ENCODE measurements around the gene KREMEN1.

The KREMEN1 gene

DNA sequence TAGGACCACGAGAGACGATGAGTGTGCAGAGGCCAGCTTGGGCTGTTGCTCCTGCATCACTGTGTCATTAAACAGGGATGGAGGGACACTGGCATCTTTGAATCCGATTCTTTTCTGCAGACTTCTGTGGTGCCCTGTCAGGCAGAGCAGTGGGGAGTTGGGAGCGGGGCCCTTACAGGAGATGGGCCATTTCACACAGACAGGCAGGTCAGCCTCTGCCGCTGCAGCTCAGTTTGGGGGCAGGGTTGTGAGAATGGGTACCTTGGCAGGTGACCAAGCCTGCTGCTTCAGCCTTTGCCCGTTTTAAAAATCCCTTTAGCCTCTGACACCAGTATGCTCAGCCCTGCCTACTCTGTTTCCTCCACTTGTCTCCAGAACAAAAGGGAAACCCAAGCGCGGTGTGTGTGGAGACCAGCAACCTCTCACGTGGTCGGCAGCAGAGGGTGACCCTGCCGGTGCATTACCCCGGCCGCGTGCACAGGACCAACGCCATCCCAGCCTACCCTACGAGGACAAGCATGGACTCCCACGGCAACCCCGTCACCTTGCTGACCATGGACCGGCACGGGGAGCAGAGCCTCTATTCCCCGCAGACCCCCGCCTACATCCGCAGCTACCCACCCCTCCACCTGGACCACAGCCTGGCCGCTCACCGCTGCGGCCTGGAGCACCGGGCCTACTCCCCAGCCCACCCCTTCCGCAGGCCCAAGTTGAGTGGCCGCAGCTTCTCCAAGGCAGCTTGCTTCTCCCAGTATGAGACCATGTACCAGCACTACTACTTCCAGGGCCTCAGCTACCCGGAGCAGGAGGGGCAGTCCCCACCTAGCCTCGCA lies 23.8 kb upstream of the KREMEN1 start:
- no peak for DNase-seq (ENCODE audit: low spot score)

- DNase-seq (ENCODE audit: low spot score): no peak
Measured at GRCh38 chr22:29049655-29050263, 23.1 kb upstream of the KREMEN1 start.

GRCh38 chr22:29050457-29050856 lies 22.4 kb upstream of the KREMEN1 start:
- no peak for DNase-seq (ENCODE audit: low spot score)

- DNase-seq (ENCODE audit: low spot score): no peak
Measured at GRCh38 chr22:29053048-29053702, 19.7 kb upstream of the KREMEN1 start.

DNA sequence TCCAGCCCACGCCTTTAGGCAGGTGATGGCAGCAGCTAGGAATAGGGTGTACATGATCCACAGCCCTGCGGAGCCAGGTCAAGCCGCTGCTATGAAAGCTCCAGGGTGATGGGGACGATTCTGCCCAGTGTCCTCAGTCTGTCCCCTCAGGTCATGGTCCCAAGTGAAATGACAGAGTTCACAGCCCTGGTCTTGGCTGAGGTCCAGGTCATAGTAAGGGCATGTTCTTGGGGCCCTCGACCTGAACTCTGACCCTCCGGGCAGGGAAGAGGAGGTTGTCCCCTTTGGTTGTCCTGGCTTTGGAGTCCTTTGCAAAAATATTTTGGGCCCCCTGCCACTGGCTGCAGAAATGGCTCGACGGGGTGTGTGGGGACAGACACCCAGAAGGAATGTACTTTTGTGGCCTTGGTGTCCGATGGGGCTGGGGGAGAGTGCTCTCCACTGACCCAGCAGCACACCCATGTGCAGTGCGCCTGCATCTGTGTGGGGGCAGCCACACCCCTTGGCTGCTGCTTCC lies 18.5 kb upstream of the KREMEN1 start:
- no peak for DNase-seq (ENCODE audit: low spot score)

DNA sequence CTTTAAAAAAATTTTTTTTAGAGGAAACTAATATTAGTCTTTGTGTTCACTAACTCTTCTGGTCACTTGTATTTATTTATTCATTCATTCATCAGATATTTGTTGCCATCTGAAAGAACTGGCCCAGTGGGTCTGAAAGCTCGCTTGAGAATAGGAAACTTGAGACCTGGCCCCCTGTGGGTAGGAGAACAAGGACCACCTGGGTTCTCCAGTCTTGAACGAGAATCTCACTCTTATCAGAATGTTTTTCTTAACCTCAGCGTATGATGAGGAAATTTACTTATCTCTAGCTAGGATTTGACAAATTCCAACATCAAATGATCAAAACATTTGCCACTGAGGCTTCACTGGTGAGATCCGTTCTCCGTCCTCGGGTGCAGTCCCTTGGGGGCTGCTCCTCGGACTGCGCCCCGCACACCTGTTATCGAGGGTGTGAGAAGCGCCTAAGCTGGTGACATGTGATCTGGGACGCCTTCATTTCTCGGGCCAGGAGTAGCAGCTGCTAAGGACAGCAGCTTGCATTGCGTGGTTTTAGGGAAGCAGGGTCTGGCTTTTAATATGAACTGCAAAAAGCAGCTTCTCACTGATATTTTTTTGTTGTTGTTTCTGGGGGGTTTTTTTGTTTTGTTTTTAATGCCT lies 17.5 kb upstream of the KREMEN1 start:
- no peak for DNase-seq (ENCODE audit: low spot score)

DNA sequence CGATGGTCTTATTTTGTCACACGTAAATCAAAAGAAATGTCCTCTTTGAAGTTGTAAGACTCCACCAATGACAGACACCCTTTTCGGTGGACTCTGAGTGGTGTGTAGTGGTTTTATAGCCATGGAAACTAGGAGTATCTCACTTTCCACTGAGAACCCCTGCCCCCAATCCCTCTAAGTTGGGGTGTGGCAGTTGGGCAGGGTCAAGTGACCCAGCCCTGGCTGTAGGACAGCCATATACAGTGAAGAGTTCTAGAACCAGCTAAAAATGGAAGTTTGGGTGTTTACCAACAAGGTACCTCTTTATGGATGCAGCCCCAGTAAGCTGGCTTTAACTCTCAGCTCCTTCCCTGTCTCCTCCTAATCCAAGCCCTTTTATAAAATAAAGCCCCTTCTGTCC lies 16.4 kb upstream of the KREMEN1 start:
- no peak for DNase-seq (ENCODE audit: low spot score)

- DNase-seq (ENCODE audit: low spot score): no peak
Measured at GRCh38 chr22:29060251-29060869, 12.5 kb upstream of the KREMEN1 start.

- DNase-seq (ENCODE audit: low spot score): no peak
Measured at GRCh38 chr22:29060931-29061330, 11.9 kb upstream of the KREMEN1 start.

- no peak for DNase-seq (ENCODE audit: low spot score)
Measured at GRCh38 chr22:29061773-29062172, 11.1 kb upstream of the KREMEN1 start, which contains the start of gene C22orf31. Gene C22orf31 (minus strand): TSS chr22:29061831. CDS start chr22:29061792, 39 bp downstream.

GRCh38 chr22:29062286-29062821 lies 10.5 kb upstream of the KREMEN1 start:
- DNase-seq (ENCODE audit: low spot score): no peak

DNA sequence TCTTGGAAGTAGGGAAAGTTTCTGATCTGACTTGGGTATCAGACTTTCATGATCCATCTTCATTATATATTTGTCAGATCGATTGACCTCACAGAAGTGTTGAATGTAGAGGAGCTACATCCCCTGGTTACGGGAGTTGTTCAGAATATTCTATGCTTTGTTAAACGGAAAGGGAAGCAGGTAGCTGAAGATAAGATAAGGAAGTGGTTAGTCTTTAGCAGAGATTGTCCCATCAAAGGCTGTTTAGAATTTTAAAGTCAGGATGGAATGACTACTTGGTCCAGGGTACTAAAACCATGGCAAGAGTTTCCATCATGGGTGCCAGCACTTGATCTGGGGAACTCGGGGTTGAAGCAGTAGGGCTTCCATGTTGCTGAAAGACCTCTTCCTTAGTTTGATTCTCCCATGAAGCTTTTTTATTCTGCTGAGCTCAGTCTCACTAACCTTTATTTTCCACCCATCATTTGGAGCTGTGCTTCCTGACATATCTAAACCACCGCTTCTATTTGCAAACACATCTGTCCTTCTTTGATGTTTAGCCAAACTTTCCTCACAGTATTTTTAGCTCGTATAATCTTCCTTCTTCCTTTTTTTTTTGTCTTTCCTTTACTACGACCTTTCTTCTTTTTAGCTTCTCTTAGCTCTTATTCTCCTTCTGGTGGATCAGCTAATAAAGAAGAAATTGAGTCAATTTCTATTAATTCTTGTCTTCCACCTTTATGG lies 7.2 kb upstream of the KREMEN1 start:
- no peak for DNase-seq (ENCODE audit: low spot score)

GRCh38 chr22:29069463-29069862 lies 3.4 kb upstream of the KREMEN1 start:
- no peak for DNase-seq (ENCODE audit: low spot score)

DNA sequence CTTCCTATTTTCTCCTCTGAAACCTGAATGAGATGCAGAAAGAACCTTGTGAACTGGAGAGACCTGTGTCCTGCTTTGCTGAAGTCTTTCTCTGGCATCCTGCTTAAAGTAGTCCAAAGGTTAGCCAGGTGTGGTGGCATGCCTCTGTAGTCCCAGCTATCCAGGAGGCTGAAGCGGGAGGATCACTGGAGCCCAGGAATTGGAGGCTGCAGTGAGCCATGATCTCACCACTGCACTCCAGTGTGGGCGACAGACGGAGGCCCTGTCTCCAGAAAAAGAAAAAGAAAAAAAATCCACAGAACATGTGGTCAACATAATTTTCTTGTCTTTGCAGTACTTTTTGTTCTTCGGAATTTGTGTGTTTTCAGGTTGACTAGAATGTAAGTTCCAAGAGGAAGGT lies 2.3 kb upstream of the KREMEN1 start:
- no peak for DNase-seq (ENCODE audit: low spot score)

DNA sequence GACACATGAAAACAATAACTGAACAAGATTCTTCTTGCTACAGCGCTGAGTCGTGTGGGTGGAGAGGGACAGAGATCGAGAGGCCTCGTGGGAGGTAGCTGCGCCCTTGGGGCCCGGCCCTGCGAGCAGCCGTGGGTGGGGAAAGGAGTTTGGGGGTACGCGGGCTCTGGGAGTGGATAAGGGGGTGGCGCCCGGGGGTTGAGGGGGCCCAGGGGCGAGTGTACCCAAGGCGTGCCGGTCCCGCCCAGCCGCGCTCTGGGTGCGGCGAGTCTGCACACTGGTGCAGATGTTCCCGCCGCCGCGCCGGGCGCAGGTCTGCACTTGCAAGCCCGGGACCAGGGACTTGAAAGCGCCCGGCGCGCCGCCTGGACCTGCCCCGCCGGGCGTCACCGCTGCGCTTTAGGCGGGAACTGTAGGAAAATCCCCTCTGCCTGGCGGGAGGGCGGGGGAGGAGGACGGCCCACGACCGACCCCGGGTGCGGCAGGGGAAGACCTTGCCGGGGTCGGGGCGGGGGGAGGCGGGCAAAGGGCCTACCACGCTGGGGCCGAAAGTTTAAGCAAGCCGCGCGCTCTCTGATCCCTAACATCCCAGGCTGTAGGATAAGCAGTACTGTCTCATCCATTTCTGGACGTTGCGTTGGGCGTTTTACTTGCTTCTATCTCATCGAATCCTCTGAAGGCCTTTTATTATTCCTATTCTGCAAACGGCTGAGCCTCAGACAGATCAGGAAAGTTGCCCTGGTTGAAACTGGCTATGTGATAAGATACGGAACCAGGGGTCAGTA lies 1.4 kb upstream of the KREMEN1 start:
- DNase-seq (ENCODE audit: low spot score): no peak

DNA sequence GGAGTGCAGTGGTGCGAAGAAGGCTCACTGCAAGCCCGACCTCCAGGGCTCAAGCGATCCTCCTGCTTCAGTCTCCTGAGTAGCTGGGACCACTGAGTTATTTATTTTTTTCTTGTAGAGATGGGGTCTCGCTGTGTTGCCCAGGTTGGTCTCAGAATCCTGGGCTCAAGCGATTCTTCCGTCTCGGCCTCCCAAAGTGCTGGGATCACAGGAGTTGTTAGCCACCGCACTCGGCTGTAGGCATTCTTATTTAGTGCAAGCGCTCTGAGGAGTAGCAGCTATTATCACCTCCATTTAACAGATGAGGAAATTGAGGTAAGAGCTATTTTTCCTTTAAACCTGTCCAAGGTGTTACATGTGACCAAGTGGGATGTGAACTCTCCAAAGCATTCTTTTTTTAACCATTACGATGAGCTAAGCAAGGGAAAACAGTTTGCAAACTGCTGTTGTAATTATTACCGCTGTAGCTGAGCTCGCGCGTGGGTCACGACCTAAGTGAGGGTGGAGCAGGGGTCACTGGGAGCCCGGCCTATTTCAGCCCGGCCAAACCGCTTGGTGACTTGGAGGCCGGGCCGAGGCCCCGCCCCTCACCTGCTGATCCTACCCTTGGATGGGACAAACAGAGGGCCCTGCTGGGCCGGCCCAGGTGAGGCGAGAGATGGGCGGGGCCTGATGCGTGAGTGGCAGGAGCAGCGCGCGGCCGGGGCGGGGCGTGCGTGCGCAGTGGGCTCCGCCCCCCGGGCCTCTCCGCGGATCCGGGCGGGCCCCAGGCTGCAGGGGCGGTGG lies 449 bp upstream of the KREMEN1 start:
- peak; percentile 82 for DNase-seq (ENCODE audit: low spot score)

DNA sequence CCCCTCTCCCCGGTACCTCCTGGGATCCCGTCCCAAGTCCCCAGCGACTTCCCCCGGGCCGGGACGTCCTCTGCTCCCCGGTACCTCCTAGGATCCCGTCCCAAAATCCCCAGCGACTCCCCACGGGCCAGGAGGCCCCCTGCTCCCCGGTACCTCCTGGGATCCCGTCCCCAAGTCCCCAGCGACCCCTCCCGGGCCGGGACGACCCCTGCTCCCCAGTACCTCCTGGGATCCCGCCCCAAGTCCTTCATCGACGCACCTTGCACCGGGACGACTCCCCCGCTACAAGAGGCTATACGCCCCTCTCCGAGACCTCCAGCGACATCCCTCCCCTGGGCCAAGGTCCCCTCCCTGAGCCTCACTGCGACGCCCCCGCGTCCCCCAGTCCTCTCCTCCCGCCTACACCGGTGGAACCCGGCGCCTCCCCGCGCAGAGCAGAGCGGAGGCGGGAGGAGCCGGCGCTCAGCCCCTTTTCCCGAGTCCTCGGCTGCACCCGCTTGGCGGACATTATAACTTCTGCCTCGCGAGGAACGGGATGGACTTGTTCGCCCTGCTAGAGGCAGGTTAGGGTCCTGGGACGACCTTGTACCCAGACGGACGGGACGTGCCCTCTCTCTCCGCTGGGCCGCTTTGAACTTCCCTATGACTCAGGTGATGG lies 912 bp downstream of the KREMEN1 start:
- no peak for DNase-seq (ENCODE audit: low spot score)

DNA sequence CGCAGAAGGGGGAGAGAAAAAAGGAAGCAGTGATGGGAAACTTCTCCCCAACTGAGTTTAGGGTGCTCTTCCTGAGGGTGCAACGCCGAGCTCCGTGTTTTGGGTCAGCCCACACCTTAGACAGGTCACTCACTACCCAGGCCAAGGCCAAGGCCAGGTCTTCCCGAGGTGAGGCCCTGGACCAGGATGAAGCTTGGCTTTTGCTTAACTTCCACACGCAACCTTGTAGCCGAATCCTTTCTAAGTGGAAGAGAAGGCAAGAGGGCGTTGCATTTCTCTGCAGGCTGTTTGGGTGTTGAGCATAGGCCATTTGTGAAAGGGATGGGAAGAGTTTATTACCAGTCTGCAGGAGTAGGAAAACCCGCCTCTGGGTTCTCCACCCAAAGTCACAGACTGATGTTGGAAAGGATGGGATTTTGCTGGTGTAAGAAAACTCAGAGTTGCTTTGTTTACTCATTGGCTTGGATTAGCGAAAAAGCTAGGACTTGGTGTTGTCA lies 1.5 kb downstream of the KREMEN1 start:
- no peak for DNase-seq (ENCODE audit: low spot score)
